Stimulated activated CD4-positive, alpha-beta T cell treated with anti-CD3 and anti-CD28 coated beads, Interleukin-4, amount 100 ng/mL, for 48 hours (primary cell): ENCODE results near the gene MRGPRD.

Experiments used
- DNase-seq, 2 donors: peaks; one replicate each; pipeline ENCODE4 v3.0.0-alpha.2; 2020; ENCODE audit warnings: low read depth in 2 of 2

MRGPRD gene

GRCh38 chr11:68980776-68981065 is at the start of gene MRGPRD:
Gene MRGPRD (minus strand): TSS chr11:68980986. CDS start chr11:68980986, 0 bp downstream.
- DNase-seq, result no peak

- DNase-seq, result no peak
Measured at GRCh38 chr11:69030301-69030700, 49.5 kb upstream of the MRGPRD start.

- no peak for DNase-seq
Measured at GRCh38 chr11:69027704-69028372, 47.1 kb upstream of the MRGPRD start.

GRCh38 chr11:69024509-69024908 is 43.7 kb upstream of the MRGPRD start:
- DNase-seq, result no peak

- DNase-seq, result no peak
Measured at GRCh38 chr11:69022260-69022659, 41.5 kb upstream of the MRGPRD start.

- DNase-seq, result no peak
Measured at GRCh38 chr11:69018924-69019323, 38.1 kb upstream of the MRGPRD start.

GRCh38 chr11:69017951-69018350 is 37.2 kb upstream of the MRGPRD start:
- no peak for DNase-seq

- no peak for DNase-seq
Measured at GRCh38 chr11:69014898-69015549, 34.2 kb upstream of the MRGPRD start.

- DNase-seq, result no peak
Measured at GRCh38 chr11:69014084-69014851, 33.5 kb upstream of the MRGPRD start.

- DNase-seq, result no peak
Measured at GRCh38 chr11:69013009-69013951, 32.5 kb upstream of the MRGPRD start, which contains the start of gene MRGPRF. Gene MRGPRF (minus strand): TSS chr11:69013246. CDS start chr11:69009901, 3,345 bp downstream.

- no peak for DNase-seq
Measured at GRCh38 chr11:69012092-69013008, 31.6 kb upstream of the MRGPRD start.

GRCh38 chr11:69011624-69012091 is 30.9 kb upstream of the MRGPRD start:
- no peak for DNase-seq

GRCh38 chr11:69010964-69011623 is 30.3 kb upstream of the MRGPRD start:
- DNase-seq, result peak; percentile 15 to 32

- no peak for DNase-seq
Measured at GRCh38 chr11:69010361-69010891, 29.6 kb upstream of the MRGPRD start.

- DNase-seq, result no peak
Measured at GRCh38 chr11:69009441-69010211, 28.8 kb upstream of the MRGPRD start.

- no peak for DNase-seq
Measured at GRCh38 chr11:69008737-69009440, 28.1 kb upstream of the MRGPRD start.

- DNase-seq, result no peak
Measured at GRCh38 chr11:69007975-69008381, 27.2 kb upstream of the MRGPRD start.

- no peak for DNase-seq
Measured at GRCh38 chr11:69006816-69007215, 26.0 kb upstream of the MRGPRD start.
